GM12878 (cell line): Measurements from ENCODE around the gene SMG6. TPM values are rescaled to one million over a fixed set of nuclear protein-coding genes. Genes with fewer than 3 reads are reported as not detected.

ENCODE experiments used
- ATAC-seq: fragments of 200-7000 bp; cut with Tn5 transposase; 3 replicates; pipeline ENCODE4 v1.9.1; 2020; ENCODE audit warnings: mild to moderate bottlenecking, moderate library complexity
- BruUV-seq: library from RNA; stranded (reverse); fragments of 400-500 nt; replicated peaks from 2 replicates; lab custom pipeline; 2021; lab: Mats Ljungman, UMichigan
- CTCF ChIA-PET: fragments of 300-600 bp; sonication (Branson Sonifier 250); formaldehyde crosslinking; extraction: SDS; loops from one replicate; lab custom pipeline; 2021; ENCODE audit warnings: inconsistent platforms; lab: Yijun Ruan, JAX
- POLR2A ChIA-PET: fragments of 350-600 bp; formaldehyde crosslinking; extraction: SDS; loops from one replicate; lab custom pipeline; 2021; ENCODE audit warnings: inconsistent platforms; lab: Charles Lee
- RAD21 ChIA-PET: fragments of 300-600 bp; sonication (Branson Sonifier 250); formaldehyde crosslinking; loops from one replicate; lab custom pipeline; 2023; ENCODE audit warnings: antibody characterized with exemption; ENCODE audit not compliant: unreplicated experiment; lab: Charles Lee
- SMC1A ChIA-PET: fragments of 300-600 bp; sonication (Branson Sonifier 250); formaldehyde crosslinking; loops from one replicate; lab custom pipeline; 2023; ENCODE audit not compliant: unreplicated experiment, uncharacterized antibody; lab: Charles Lee
- DNase-seq: peaks from one replicate; pipeline ENCODE4 v3.0.0-alpha.2; 2011; ENCODE audit warnings: low read depth, low spot score
- FAIRE-seq: peaks from 3 replicates; lab custom pipeline; 2011; peaks lifted over from hg19 to GRCh38; lab: Jason Lieb, UNC
- H2AFZ ChIP-seq: 2 replicates; pipeline ENCODE4 v1.6.0; 2011; ENCODE audit warnings: low read depth, low read length, control low read depth; ENCODE audit not compliant: control insufficient read depth
- H3K27ac ChIP-seq: 2 replicates; pipeline ENCODE4 v1.5.1; 2011; ENCODE audit warnings: control low read depth; ENCODE audit not compliant: control insufficient read depth, insufficient read depth
- H3K27me3 ChIP-seq, 2 experiments: replicated peaks in 1 of 2; 2 replicates each; pipeline versions ENCODE4 v1.6.0 to v1.6.1; 2011; ENCODE audit warnings: low read length in 1 of 2; ENCODE audit not compliant: control insufficient read depth in 2 of 2, insufficient read depth in 2 of 2
- H3K36me3 ChIP-seq, 2 experiments: 2 replicates each; pipeline ENCODE4 v1.5.1; 2011; ENCODE audit warnings: low read length in 1 of 2; ENCODE audit not compliant: control insufficient read depth in 2 of 2, insufficient read depth in 2 of 2
- H3K4me1 ChIP-seq: 2 replicates; pipeline ENCODE4 v1.6.1; 2011; ENCODE audit warnings: mild to moderate bottlenecking, low read length, moderate library complexity, mixed read lengths; ENCODE audit not compliant: control insufficient read depth, insufficient read depth
- H3K4me2 ChIP-seq: 2 replicates; pipeline ENCODE4 v1.6.0; 2011; ENCODE audit warnings: control low read depth; ENCODE audit not compliant: control insufficient read depth, insufficient read depth
- H3K4me3 ChIP-seq: fragments of 200-600 bp; sonication (generic); 2 replicates; pipeline ENCODE4 v1.5.1; 2016
- H3K79me2 ChIP-seq: 2 replicates; pipeline ENCODE4 v1.6.0; 2011; ENCODE audit warnings: low read length; ENCODE audit not compliant: control insufficient read depth, insufficient read depth
- H3K9ac ChIP-seq: 2 replicates; pipeline ENCODE4 v1.8.0; 2011; ENCODE audit warnings: low read length, control low read depth, mixed read lengths; ENCODE audit not compliant: control insufficient read depth, insufficient read depth
- H3K9me3 ChIP-seq: replicated peaks from 3 replicates; pipeline ENCODE4 v1.5.1; 2011; ENCODE audit warnings: mild to moderate bottlenecking, low read length; ENCODE audit not compliant: control insufficient read depth, insufficient read depth
- H4K20me1 ChIP-seq: 2 replicates; pipeline ENCODE4 v1.6.0; 2011; ENCODE audit not compliant: control insufficient read depth, insufficient read depth
- BHLHE40 ChIP-seq, 2 experiments: fragments of 450-650 bp in 1 of 2; IDR thresholded peaks; 2 replicates each; pipeline ENCODE4 v1.6.1; 2011 to 2017; ENCODE audit warnings: low read depth in 2 of 2, borderline replicate concordance in 1 of 2, improper control_type of control experiment in 1 of 2, low read length in 1 of 2, mild to moderate bottlenecking in 1 of 2
- BMI1 ChIP-seq: fragments of 450-650 bp; IDR thresholded peaks from 2 replicates; pipeline ENCODE4 v1.6.1; 2016; ENCODE audit warnings: mild to moderate bottlenecking, moderate library complexity, borderline replicate concordance
- CHD4 ChIP-seq: fragments of 200-600 bp; sonication (generic); IDR thresholded peaks from 2 replicates; pipeline ENCODE4 v1.6.1; 2016; ENCODE audit warnings: mild to moderate bottlenecking
- IRF4 ChIP-seq: IDR thresholded peaks from 2 replicates; pipeline ENCODE4 v1.6.1; 2011; ENCODE audit warnings: low read depth, low read length
- NFYB ChIP-seq: IDR thresholded peaks from 2 replicates; pipeline ENCODE4 v1.6.1; 2011; ENCODE audit warnings: low read depth, mild to moderate bottlenecking, low read length, improper control_type of control experiment, moderate library complexity; ENCODE audit not compliant: insufficient read depth
- NKRF ChIP-seq: fragments of 450-650 bp; conservative IDR thresholded peaks from 2 replicates; pipeline ENCODE4 v1.6.1; 2017; ENCODE audit warnings: mild to moderate bottlenecking, moderate library complexity
- NR2C1 ChIP-seq: fragments of 450-650 bp; IDR thresholded peaks from 2 replicates; pipeline ENCODE4 v1.6.1; 2017; ENCODE audit warnings: antibody characterized with exemption, mild to moderate bottlenecking, moderate library complexity
- NRF1 ChIP-seq: conservative IDR thresholded peaks from 2 replicates; pipeline ENCODE4 v1.6.1; 2011; ENCODE audit warnings: mild to moderate bottlenecking, low read depth, low read length, improper control_type of control experiment
- PAX5 ChIP-seq: IDR thresholded peaks from 2 replicates; pipeline ENCODE4 v1.6.1; 2011; ENCODE audit warnings: low read depth, low read length, borderline replicate concordance
- PAX8 ChIP-seq: fragments of 450-650 bp; IDR thresholded peaks from 2 replicates; pipeline ENCODE4 v1.6.1; 2017; ENCODE audit warnings: mild to moderate bottlenecking, moderate library complexity
- POLR2AphosphoS5 ChIP-seq: IDR thresholded peaks from 2 replicates; pipeline ENCODE4 v1.6.1; 2011; ENCODE audit warnings: mild to moderate bottlenecking, low read length, inconsistent platforms
- RAD21 ChIP-seq: IDR thresholded peaks from 2 replicates; pipeline ENCODE4 v1.6.1; 2011; ENCODE audit warnings: mild to moderate bottlenecking, low read depth, low read length, moderate library complexity; ENCODE audit not compliant: insufficient read depth
- REST ChIP-seq: IDR thresholded peaks from 2 replicates; pipeline ENCODE4 v1.6.1; 2012; ENCODE audit warnings: mild to moderate bottlenecking, low read depth, low read length
- SP1 ChIP-seq: IDR thresholded peaks from one replicate; pipeline ENCODE4 v1.6.1; 2011; ENCODE audit warnings: low read depth, low read length
- TARDBP ChIP-seq: IDR thresholded peaks from 2 replicates; pipeline ENCODE4 v1.6.1; 2016; ENCODE audit warnings: borderline replicate concordance
- YBX1 ChIP-seq: fragments of 450-650 bp; IDR thresholded peaks from 2 replicates; pipeline ENCODE4 v1.6.1; 2016; ENCODE audit warnings: antibody characterized with exemption
- ZNF207 ChIP-seq: fragments of 450-650 bp; IDR thresholded peaks from 2 replicates; pipeline ENCODE4 v1.6.1; 2014; ENCODE audit warnings: antibody characterized with exemption, mild to moderate bottlenecking, borderline replicate concordance
- ZNF24 ChIP-seq: fragments of 450-650 bp; IDR thresholded peaks from 2 replicates; pipeline ENCODE4 v1.6.1; 2017; ENCODE audit warnings: antibody characterized with exemption, mild to moderate bottlenecking
- ZNF384 ChIP-seq: IDR thresholded peaks from 2 replicates; pipeline ENCODE4 v1.6.1; 2012; ENCODE audit warnings: low read depth, mild to moderate bottlenecking, low read length, improper control_type of control experiment, borderline replicate concordance
- WGBS: methylation state at CpG from one replicate; pipeline ENCODE4 v1.1.6; 2016; ENCODE audit warnings: low lambda C conversion rate; ENCODE audit not compliant: insufficient replicate concordance, insufficient coverage; ENCODE audit errors: missing lambda C conversion rate; 5-methylcytosine and 5-hydroxymethylcytosine counted together
- in situ Hi-C: fragments of 300-500 bp; cut with MboI; formaldehyde crosslinking; loops from 9 replicates; pipeline ENCODE4 v1.14.3; 2018; ENCODE audit warnings: mixed read lengths
- intact Hi-C: fragments of 100-400 bp; cut with micrococcal nuclease; formaldehyde crosslinking; loops from one replicate; pipeline ENCODE4 v1.14.2; 2022; ENCODE audit not compliant: unreplicated experiment
- polyA plus RNA-seq, 11 experiments: library from polyadenylated mRNA; depleted of rRNA in 4 of 11; unstranded in 6 of 11; stranded (reverse) in 5 of 11; fragments of >200 nt; fragmentation: Nextera tagmentation in 4 of 11; fragmentation: Illumina TruSeq in 1 of 11; extraction: Ambion mirVana in 4 of 11; extraction: Trizol in 1 of 11; gene quantifications; 1 replicate in 1 of 11; 2 replicates in 10 of 11; pipeline versions ENCODE4 v1.2.1 to v1.2.3, GENCODE V29; 2011 to 2016; ENCODE audit warnings: inconsistent platforms in 2 of 11, missing spikeins in 2 of 11, low read depth in 1 of 11
- total RNA-seq, 4 experiments: library from RNA; depleted of rRNA in 3 of 4; stranded (reverse); fragments of >200 nt in 3 of 4; fragmentation: Illumina TruSeq in 1 of 4; extraction: Trizol in 1 of 4; gene quantifications; 2 replicates each; pipeline versions ENCODE4 v1.2.1 to v1.2.3, GENCODE V29; 2013 to 2021

SMG6 gene
- total and polyA plus RNA-seq, 10 of the 15 experiments (the other 5 are each of a cell fraction or from before 2014, with no cell fraction given): 0.58 to 28.7 (median 15.7) TPM

- intact Hi-C loops (no loop called here), in situ Hi-C loops (loop anchor here (10.0 kb wide), 1 partner anchor 180 kb away; no protein-coding TSS in a partner anchor)
- SMC1A ChIA-PET: interaction anchor here (0.6 to 3.9 kb wide), 10 partner anchors 17 to 180 kb away, joined by 3 to 27 read pairs (median 4); no protein-coding TSS in a partner anchor
- Histone ChIP-seq H3K79me2 (peaks cover 2% of the 10 kb centered on the region), H2AFZ (no peak overlapping the region), H4K20me1 (no peaks in the 10 kb centered on the region), H3K9me3 (no peaks in the 10 kb centered on the region), H3K4me3 (no peak overlapping the region), H3K27ac (peak overlapping the region; percentile 34), H3K9ac (no peak overlapping the region), H3K36me3 (peaks cover 19 to 29% of the 10 kb centered on the region in 2 experiments), H3K4me1 (peaks cover 47% of the 10 kb centered on the region), H3K4me2 (no peak overlapping the region), H3K27me3 (no peaks in the 10 kb centered on the region)
- POLR2A ChIA-PET: interaction anchor here (1.2 to 12.5 kb wide), 2 partner anchors 9 to 22 kb away, joined by 3 to 148 read pairs; no protein-coding TSS in a partner anchor
- RAD21 ChIA-PET: interaction anchor here (0.7 to 2.9 kb wide), 8 partner anchors 10 to 180 kb away, joined by 3 to 12 read pairs (median 4); partner anchors contain the start of gene HIC1
- BruUV-seq: no TSS peak
- peak; percentile 72 for ATAC-seq
- DNase-seq: no peak
- no peak for FAIRE-seq
- CTCF ChIA-PET: interaction anchor here (0.6 to 8.5 kb wide), 20 partner anchors 8 to 229 kb away, joined by 3 to 77 read pairs (median 3); partner anchors contain the start of gene HIC1
- 69% methylated on average over 24 of the region's 24 CpGs for WGBS
- no peak for TF ChIP-seq SP1
- no peak for TF ChIP-seq PAX8
- no peak for TF ChIP-seq NKRF
- TF ChIP-seq NRF1: no peak
- peak; percentile 43 for TF ChIP-seq POLR2AphosphoS5
- no peak for TF ChIP-seq BMI1
- TF ChIP-seq YBX1: no peak
- TF ChIP-seq PAX5: no peak
- TF ChIP-seq TARDBP: peak; percentile 82; the same call in 1 of the 2 replicates
- TF ChIP-seq BHLHE40 (IDR thresholded peaks at IDR 0.05; ENCODE audit: borderline replicate concordance in 1 of 2, low read depth in 2 of 2, low read length in 1 of 2): peak in 1 of 2 experiments; percentile 27; a peak in 1 of 4 replicates
- peak; percentile 61 for TF ChIP-seq RAD21
- TF ChIP-seq IRF4: peak; percentile 54; the same call in 1 of the 2 replicates
- TF ChIP-seq NR2C1: no peak
- TF ChIP-seq ZNF207: no peak
- TF ChIP-seq ZNF384: no peak
- TF ChIP-seq CHD4: no peak
- no peak for TF ChIP-seq REST
- no peak for TF ChIP-seq ZNF24
- no peak for TF ChIP-seq NFYB
Measured at GRCh38 chr17:2064980-2065785, 238.4 kb downstream of the SMG6 start.
